WTC11 (cell line): ENCODE measurements around the gene ZFAND3. TPM values are rescaled to one million over a fixed set of nuclear protein-coding genes. Genes with fewer than 3 reads are reported as not detected.

ENCODE experiments used
- ATAC-seq: fragments of 200-7000 bp; cut with Tn5 transposase; 2 replicates; pipeline ENCODE4 v1.10.0; 2021; ENCODE audit warnings: mild to moderate bottlenecking, moderate library complexity
- CTCF ChIA-PET: fragments of 300-600 bp; sonication (Branson Sonifier 250); formaldehyde crosslinking; loops from one replicate; lab custom pipeline; 2021; ENCODE audit warnings: antibody characterized with exemption; lab: Charles Lee
- POLR2A ChIA-PET: fragments of 350-600 bp; sonication (Branson Sonifier 250); formaldehyde crosslinking; loops from one replicate; lab custom pipeline; 2021; ENCODE audit warnings: antibody characterized with exemption; lab: Charles Lee
- DNase-seq: peaks from one replicate; pipeline ENCODE4 v3.0.0; 2021; ENCODE audit warnings: low spot score
- H3K27ac Mint-ChIP-seq: 2 replicates; pipeline ENCODE4 v1.8.0; 2021; ENCODE audit warnings: mixed read lengths
- H3K27me3 Mint-ChIP-seq: 2 replicates; pipeline ENCODE4 v1.8.0; 2021; ENCODE audit warnings: low read depth, mild to moderate bottlenecking, moderate library complexity, mixed read lengths
- H3K36me3 Mint-ChIP-seq: 2 replicates; pipeline ENCODE4 v1.8.0; 2021; ENCODE audit warnings: mixed read lengths
- H3K4me1 Mint-ChIP-seq: 2 replicates; pipeline ENCODE4 v1.8.0; 2022; ENCODE audit warnings: mixed read lengths
- H3K4me3 Mint-ChIP-seq: 2 replicates; pipeline ENCODE4 v1.8.0; 2021; ENCODE audit warnings: mild to moderate bottlenecking, moderate library complexity, mixed read lengths
- H3K9me3 Mint-ChIP-seq: 2 replicates; pipeline ENCODE4 v1.8.0; 2021; ENCODE audit warnings: mixed read lengths
- AFF4 ChIP-seq: sonication (generic); formaldehyde crosslinking; IDR thresholded peaks from 2 replicates; pipeline ENCODE4 v1.8.1; 2023; ENCODE audit warnings: mild to moderate bottlenecking, missing genetic modification reagents, borderline replicate concordance
- AR ChIP-seq: fragments of 250-450 bp; sonication (Bioruptor Pico); IDR thresholded peaks from 2 replicates; pipeline ENCODE4 v1.9.0; 2021; ENCODE audit warnings: mild to moderate bottlenecking
- E2F5 ChIP-seq: sonication (generic); formaldehyde crosslinking; IDR thresholded peaks from 2 replicates; pipeline ENCODE4 v1.8.1; 2022; ENCODE audit warnings: mild to moderate bottlenecking, moderate library complexity, missing genetic modification reagents
- ELF4 ChIP-seq: sonication (generic); formaldehyde crosslinking; IDR thresholded peaks from 2 replicates; pipeline ENCODE4 v1.8.1; 2022; ENCODE audit warnings: low read depth, mild to moderate bottlenecking, moderate library complexity, missing genetic modification reagents
- IRF2 ChIP-seq: sonication (generic); formaldehyde crosslinking; IDR thresholded peaks from 2 replicates; pipeline ENCODE4 v1.8.0; 2022; ENCODE audit warnings: low read depth, missing genetic modification reagents, borderline replicate concordance
- JAZF1 ChIP-seq: fragments of 250-450 bp; sonication (Bioruptor Pico); IDR thresholded peaks from 2 replicates; pipeline ENCODE4 v1.9.0; 2021; ENCODE audit warnings: moderate library complexity, mild to moderate bottlenecking, inconsistent platforms
- NFATC4 ChIP-seq: fragments of 250-450 bp; sonication (Bioruptor Pico); IDR thresholded peaks from 2 replicates; pipeline ENCODE4 v1.9.0; 2021; ENCODE audit warnings: mild to moderate bottlenecking
- NFYB ChIP-seq: sonication (generic); formaldehyde crosslinking; conservative IDR thresholded peaks from 2 replicates; pipeline ENCODE4 v1.8.0; 2022; ENCODE audit warnings: low read depth, missing genetic modification reagents
- RELA ChIP-seq: sonication (generic); formaldehyde crosslinking; IDR thresholded peaks from 2 replicates; pipeline ENCODE4 v1.8.1; 2022; ENCODE audit warnings: missing genetic modification reagents, mild to moderate bottlenecking, borderline replicate concordance
- SMAD4 ChIP-seq: sonication (generic); formaldehyde crosslinking; IDR thresholded peaks from 2 replicates; pipeline ENCODE4 v1.8.0; 2022; ENCODE audit warnings: mild to moderate bottlenecking, missing genetic modification reagents
- TP53 ChIP-seq: sonication (generic); formaldehyde crosslinking; IDR thresholded peaks from 2 replicates; pipeline ENCODE4 v1.8.1; 2023; ENCODE audit warnings: mild to moderate bottlenecking, missing genetic modification reagents
- ZNF232 ChIP-seq: sonication (generic); formaldehyde crosslinking; IDR thresholded peaks from 2 replicates; pipeline ENCODE4 v1.8.0; 2022; ENCODE audit warnings: mild to moderate bottlenecking, missing genetic modification reagents
- total RNA-seq: library from RNA; stranded (reverse); gene quantifications from 3 replicates; pipeline ENCODE4 v1.2.3, GENCODE V29; 2021
- TF ChIP-seq, protein P1 (sequence below): fragments of 250-450 bp; sonication (Bioruptor Pico); IDR thresholded peaks from 2 replicates; pipeline ENCODE4 v2.1.2; 2022; ENCODE audit warnings: mild to moderate bottlenecking, moderate library complexity
- TF ChIP-seq, protein P2 (sequence below): fragments of 250-450 bp; sonication (Bioruptor Pico); IDR thresholded peaks from 2 replicates; pipeline ENCODE4 v1.9.0; 2021; ENCODE audit warnings: moderate library complexity, mild to moderate bottlenecking, inconsistent platforms, borderline replicate concordance
- TF ChIP-seq, protein P3 (sequence below): sonication (generic); formaldehyde crosslinking; conservative IDR thresholded peaks from 2 replicates; pipeline ENCODE4 v1.8.1; 2023; ENCODE audit warnings: mild to moderate bottlenecking, low read depth, missing genetic modification reagents, moderate library complexity
- TF ChIP-seq, protein P4 (sequence below): sonication (generic); formaldehyde crosslinking; IDR thresholded peaks from 2 replicates; pipeline ENCODE4 v1.8.0; 2023; ENCODE audit warnings: missing genetic modification reagents
- TF ChIP-seq, protein P5 (sequence below): sonication (generic); formaldehyde crosslinking; conservative IDR thresholded peaks from 2 replicates; pipeline ENCODE4 v1.8.1; 2022; ENCODE audit warnings: mild to moderate bottlenecking, missing genetic modification reagents
- TF ChIP-seq, protein P6 (sequence below): fragments of 250-450 bp; sonication (Bioruptor Pico); IDR thresholded peaks from 2 replicates; pipeline ENCODE4 v1.8.0; 2021; ENCODE audit warnings: mild to moderate bottlenecking

Gene ZFAND3
- total RNA-seq, 1 experiment from 2014 or later = 50.3 TPM

DNA sequence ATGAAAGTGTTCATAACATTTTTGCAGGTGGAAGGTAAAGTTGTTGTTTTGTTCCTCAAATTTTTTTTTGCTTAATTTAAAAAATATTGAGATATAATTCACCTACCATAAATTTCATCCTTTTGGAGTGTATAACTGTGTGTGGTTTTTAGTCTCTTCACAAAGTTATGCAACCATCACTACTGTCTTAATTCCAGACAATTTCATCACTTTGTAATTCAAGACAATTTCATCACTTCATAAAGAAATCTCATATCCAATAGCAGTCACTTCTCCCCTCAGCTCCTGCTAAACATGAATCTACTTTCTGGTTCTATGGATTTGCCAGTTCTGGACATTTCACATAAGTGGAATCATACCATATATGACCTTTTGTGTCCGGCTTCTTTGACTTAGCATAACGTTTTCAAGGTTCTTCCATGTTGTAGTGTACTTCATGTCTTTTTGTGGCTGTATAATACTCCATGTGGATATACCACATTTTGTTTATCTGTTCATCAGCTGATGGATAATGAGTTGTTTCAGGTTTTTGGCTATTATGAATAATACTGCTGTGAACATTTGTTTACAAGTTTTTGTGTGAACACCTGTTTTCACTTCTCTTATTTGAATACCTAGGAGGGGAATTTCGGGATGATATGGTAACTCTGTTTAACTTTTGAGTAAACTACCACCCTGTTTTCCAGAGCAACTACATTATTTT is 18.8 kb downstream of the ZFAND3 start:
- H3K27ac Mint-ChIP-seq = peak overlapping the region; percentile 79; the same call in 1 of the 2 replicates
- no peak overlapping the region for H3K4me3 Mint-ChIP-seq
- H3K27me3 Mint-ChIP-seq = no peaks in the 10 kb centered on the region
- no peaks in the 10 kb centered on the region for H3K4me1 Mint-ChIP-seq
- H3K36me3 Mint-ChIP-seq = peaks cover 9% of the 10 kb centered on the region
- peaks cover 9% of the 10 kb centered on the region for H3K9me3 Mint-ChIP-seq
- POLR2A ChIA-PET = no interaction called here
- TF ChIP-seq TP53 (no peak), SMAD4 (CRISPR knock-in tag) (no peak), NFYB (no peak), ZNF232 (no peak), RELA (no peak), NFATC4 (CRISPR knock-in tag) (no peak), AR (CRISPR knock-in tag) (no peak)
- TF ChIP-seq, protein P1, sequence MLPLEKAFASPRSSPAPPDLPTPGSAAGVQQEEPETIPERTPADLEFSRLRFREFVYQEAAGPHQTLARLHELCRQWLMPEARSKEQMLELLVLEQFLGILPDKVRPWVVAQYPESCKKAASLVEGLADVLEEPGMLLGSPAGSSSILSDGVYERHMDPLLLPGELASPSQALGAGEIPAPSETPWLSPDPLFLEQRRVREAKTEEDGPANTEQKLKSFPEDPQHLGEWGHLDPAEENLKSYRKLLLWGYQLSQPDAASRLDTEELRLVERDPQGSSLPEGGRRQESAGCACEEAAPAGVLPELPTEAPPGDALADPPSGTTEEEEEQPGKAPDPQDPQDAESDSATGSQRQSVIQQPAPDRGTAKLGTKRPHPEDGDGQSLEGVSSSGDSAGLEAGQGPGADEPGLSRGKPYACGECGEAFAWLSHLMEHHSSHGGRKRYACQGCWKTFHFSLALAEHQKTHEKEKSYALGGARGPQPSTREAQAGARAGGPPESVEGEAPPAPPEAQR (CRISPR knock-in tag) = no peak
- TF ChIP-seq, protein P2, sequence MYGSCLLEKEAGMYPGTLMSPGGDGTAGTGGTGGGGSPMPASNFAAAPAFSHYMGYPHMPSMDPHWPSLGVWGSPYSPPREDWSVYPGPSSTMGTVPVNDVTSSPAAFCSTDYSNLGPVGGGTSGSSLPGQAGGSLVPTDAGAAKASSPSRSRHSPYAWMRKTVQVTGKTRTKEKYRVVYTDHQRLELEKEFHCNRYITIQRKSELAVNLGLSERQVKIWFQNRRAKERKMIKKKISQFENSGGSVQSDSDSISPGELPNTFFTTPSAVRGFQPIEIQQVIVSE (CRISPR knock-in tag) = no peak
- TF ChIP-seq, protein P3, sequence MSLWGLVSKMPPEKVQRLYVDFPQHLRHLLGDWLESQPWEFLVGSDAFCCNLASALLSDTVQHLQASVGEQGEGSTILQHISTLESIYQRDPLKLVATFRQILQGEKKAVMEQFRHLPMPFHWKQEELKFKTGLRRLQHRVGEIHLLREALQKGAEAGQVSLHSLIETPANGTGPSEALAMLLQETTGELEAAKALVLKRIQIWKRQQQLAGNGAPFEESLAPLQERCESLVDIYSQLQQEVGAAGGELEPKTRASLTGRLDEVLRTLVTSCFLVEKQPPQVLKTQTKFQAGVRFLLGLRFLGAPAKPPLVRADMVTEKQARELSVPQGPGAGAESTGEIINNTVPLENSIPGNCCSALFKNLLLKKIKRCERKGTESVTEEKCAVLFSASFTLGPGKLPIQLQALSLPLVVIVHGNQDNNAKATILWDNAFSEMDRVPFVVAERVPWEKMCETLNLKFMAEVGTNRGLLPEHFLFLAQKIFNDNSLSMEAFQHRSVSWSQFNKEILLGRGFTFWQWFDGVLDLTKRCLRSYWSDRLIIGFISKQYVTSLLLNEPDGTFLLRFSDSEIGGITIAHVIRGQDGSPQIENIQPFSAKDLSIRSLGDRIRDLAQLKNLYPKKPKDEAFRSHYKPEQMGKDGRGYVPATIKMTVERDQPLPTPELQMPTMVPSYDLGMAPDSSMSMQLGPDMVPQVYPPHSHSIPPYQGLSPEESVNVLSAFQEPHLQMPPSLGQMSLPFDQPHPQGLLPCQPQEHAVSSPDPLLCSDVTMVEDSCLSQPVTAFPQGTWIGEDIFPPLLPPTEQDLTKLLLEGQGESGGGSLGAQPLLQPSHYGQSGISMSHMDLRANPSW (CRISPR knock-in tag) = no peak
- TF ChIP-seq, all 79 proteins: peak for 0
- DNase-seq (no peak), ATAC-seq (no peak)
- CTCF ChIA-PET = no interaction called here

DNA sequence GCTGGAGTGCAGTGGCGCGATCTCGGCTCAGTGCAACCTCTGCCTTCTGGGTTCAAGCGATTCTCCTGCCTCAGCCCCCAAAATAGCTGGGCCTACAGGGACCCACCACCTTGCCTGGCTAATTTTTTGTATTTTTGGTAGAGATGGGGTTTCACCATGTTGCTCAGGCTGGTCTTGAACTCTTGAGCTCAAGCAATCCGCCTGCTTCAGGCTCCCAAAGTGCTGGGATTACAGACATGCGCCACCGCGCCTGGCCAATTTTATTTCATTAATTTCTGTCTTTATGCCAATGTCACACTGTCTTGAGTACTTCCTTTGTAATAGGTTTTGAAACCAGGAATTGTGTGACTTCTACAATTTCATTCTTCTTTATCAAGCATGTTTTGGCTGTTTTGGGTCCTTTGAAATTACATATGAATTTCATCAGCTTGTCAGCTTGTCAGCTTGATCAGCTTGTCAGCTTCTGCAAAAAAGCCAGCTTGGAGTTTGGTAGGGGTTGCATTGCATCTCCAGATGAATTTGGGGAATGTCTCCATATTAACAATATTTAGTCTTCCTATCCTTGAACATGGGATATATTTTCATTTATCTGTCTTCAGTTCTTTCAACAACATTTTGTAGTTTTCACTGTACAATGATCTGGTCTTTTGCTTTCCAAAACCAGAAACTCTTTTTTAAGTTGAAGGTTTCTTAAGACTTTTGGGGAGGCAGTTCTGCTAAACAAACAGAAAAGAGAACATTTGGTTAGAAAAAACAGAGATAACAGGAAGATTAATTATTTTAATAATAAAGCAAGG is 20.8 kb downstream of the ZFAND3 start:
- H3K9me3 Mint-ChIP-seq = no peaks in the 10 kb centered on the region
- CTCF ChIA-PET = interaction anchor here (1.1 kb wide), 1 partner anchor 50 kb away, joined by 4 read pairs; no protein-coding TSS in a partner anchor
- POLR2A ChIA-PET = no interaction called here
- H3K4me1 Mint-ChIP-seq = no peaks in the 10 kb centered on the region
- no peaks in the 10 kb centered on the region for H3K27me3 Mint-ChIP-seq
- H3K27ac Mint-ChIP-seq = no peak overlapping the region
- no peak for ATAC-seq
- DNase-seq = no peak
- H3K36me3 Mint-ChIP-seq = no peaks in the 10 kb centered on the region
- H3K4me3 Mint-ChIP-seq = no peak overlapping the region
- TF ChIP-seq AFF4 (CRISPR knock-in tag) = no peak
- TF ChIP-seq E2F5 = no peak
- TF ChIP-seq, protein P4, sequence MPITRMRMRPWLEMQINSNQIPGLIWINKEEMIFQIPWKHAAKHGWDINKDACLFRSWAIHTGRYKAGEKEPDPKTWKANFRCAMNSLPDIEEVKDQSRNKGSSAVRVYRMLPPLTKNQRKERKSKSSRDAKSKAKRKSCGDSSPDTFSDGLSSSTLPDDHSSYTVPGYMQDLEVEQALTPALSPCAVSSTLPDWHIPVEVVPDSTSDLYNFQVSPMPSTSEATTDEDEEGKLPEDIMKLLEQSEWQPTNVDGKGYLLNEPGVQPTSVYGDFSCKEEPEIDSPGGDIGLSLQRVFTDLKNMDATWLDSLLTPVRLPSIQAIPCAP (CRISPR knock-in tag) = no peak
- no peak for TF ChIP-seq JAZF1 (CRISPR knock-in tag)
- no peak for TF ChIP-seq ELF4 (CRISPR knock-in tag)
- TF ChIP-seq, protein P5, sequence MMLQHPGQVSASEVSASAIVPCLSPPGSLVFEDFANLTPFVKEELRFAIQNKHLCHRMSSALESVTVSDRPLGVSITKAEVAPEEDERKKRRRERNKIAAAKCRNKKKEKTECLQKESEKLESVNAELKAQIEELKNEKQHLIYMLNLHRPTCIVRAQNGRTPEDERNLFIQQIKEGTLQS = no peak
- TF ChIP-seq IRF2 = no peak
- TF ChIP-seq, protein P6, sequence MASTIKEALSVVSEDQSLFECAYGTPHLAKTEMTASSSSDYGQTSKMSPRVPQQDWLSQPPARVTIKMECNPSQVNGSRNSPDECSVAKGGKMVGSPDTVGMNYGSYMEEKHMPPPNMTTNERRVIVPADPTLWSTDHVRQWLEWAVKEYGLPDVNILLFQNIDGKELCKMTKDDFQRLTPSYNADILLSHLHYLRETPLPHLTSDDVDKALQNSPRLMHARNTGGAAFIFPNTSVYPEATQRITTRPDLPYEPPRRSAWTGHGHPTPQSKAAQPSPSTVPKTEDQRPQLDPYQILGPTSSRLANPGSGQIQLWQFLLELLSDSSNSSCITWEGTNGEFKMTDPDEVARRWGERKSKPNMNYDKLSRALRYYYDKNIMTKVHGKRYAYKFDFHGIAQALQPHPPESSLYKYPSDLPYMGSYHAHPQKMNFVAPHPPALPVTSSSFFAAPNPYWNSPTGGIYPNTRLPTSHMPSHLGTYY (CRISPR knock-in tag) = no peak
